Right lobe of liver (tissue), 6 donors: ENCODE measurements around the gene SGPP2. TPM values are rescaled to one million over a fixed set of nuclear protein-coding genes. Genes with fewer than 3 reads are reported as not detected.

Source experiments
- ATAC-seq, 4 donors: fragments of 200-7000 bp; cut with Tn5 transposase; one replicate each; pipeline ENCODE4 v1.9.1; 2020; ENCODE audit warnings: mild to moderate bottlenecking in 4 of 4, moderate library complexity in 4 of 4
- DNase-seq, 3 donors: peaks; one replicate each; pipeline ENCODE4 v3.0.0-alpha.2; 2020
- H3K27ac ChIP-seq, 3 donors: fragments of 200-600 bp; one replicate each; pipeline ENCODE4 v1.8.0; 2022
- H3K27me3 ChIP-seq, 2 donors: fragments of 200-600 bp; one replicate each; pipeline ENCODE4 v1.8.0; 2022
- H3K36me3 ChIP-seq, 4 donors: fragments of 200-600 bp; sonication (generic) in 1 of 4; one replicate each; pipeline versions ENCODE4 v1.5.1 to v1.8.0; 2017 to 2022; ENCODE audit warnings: control low read depth in 1 of 4
- H3K4me1 ChIP-seq, 4 donors: fragments of 200-600 bp; sonication (generic) in 1 of 4; one replicate each; pipeline versions ENCODE4 v1.5.1 to v1.8.0; 2017 to 2022; ENCODE audit warnings: control low read depth in 1 of 4
- H3K4me3 ChIP-seq, 3 donors: fragments of 200-600 bp; one replicate each; pipeline ENCODE4 v1.8.0; 2022
- H3K9me3 ChIP-seq, 4 donors: fragments of 200-600 bp; sonication (generic) in 1 of 4; one replicate each; pipeline versions ENCODE4 v1.5.1 to v1.8.0; 2017 to 2022; ENCODE audit warnings: control low read depth in 1 of 4
- CTCF ChIP-seq, 4 donors: fragments of 200-600 bp in 3 of 4; fragments of 450-650 bp in 1 of 4; IDR thresholded peaks; one replicate each; pipeline versions ENCODE4 v1.5.1 to v1.8.0; 2016 to 2022; ENCODE audit warnings: antibody characterized with exemption in 4 of 4, mild to moderate bottlenecking in 2 of 4
- POLR2A ChIP-seq: fragments of 450-650 bp; IDR thresholded peaks from one replicate; pipeline ENCODE4 v1.6.1; 2017; ENCODE audit warnings: antibody characterized with exemption, mild to moderate bottlenecking
- WGBS: methylation state at CpG from one replicate; pipeline ENCODE4 v1.1.6; 2018; ENCODE audit warnings: low coverage, low lambda C conversion rate; ENCODE audit not compliant: insufficient coverage; ENCODE audit errors: missing lambda C conversion rate; 5-methylcytosine and 5-hydroxymethylcytosine counted together
- intact Hi-C, 2 donors: fragments of 100-400 bp; cut with DNase I; formaldehyde crosslinking; loops; one replicate each; pipeline versions ENCODE4 v1.11.2 to v1.14.1; 2022
- total RNA-seq, 6 experiments: library from RNA; depleted of rRNA in 2 of 6; stranded (reverse); fragments of >200 nt in 2 of 6; fragmentation: NEBNext Ultra II Directional in 3 of 6; extraction: Animal tissue kit (Norgen Biotek cat#: 25700) in 3 of 6; gene quantifications; one replicate each; pipeline versions ENCODE4 v1.1.0 to v1.2.4, GENCODE V29; 2016 to 2023
- donor health status: DM: no; HTN: yes; CAD: no.
- donor health status: DM: no; HTN: no; CAD: no.
- donor health status: DM: no; HTN: no; CAD: no.
- donor health status: DM: no; HTN: yes; CAD: no.
- donor health status: DM: no; HTN: yes; CAD: no.

Gene SGPP2
- total RNA-seq, 6 experiments from 2014 or later: 0.14 to 0.25 (median 0.18) TPM

DNA sequence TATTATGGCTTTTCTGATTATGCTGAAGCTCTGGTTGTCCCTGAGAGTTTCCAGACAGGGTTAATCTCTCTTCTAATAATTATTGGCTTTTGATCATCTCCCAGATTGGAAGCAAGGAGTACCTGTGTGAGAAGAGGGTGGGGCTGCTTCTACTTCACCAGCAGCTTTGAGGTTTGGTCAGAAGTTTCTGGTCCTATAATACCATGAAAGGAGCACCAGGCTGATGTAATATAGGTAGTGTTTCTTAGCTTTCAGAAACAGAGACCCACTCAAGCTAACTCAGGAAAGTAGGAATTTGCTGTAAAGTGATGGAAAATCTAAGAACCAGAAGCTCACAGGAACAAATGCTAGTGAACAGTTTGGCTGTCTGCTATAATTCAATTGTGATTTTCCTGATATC lies 57.6 kb downstream of the SGPP2 start:
- H3K9me3 ChIP-seq: no peaks in the 10 kb centered on the region
- H3K27ac ChIP-seq: no peak overlapping the region
- H3K4me1 ChIP-seq: no peaks in the 10 kb centered on the region
- DNase-seq (no peak), ATAC-seq (no peak)
- TF ChIP-seq CTCF (IDR thresholded peaks at IDR 0.05) (no peak), POLR2A (no peak)
- intact Hi-C loops: no loop called here
- no peak overlapping the region for H3K4me3 ChIP-seq
- H3K36me3 ChIP-seq: no peaks in the 10 kb centered on the region
- H3K27me3 ChIP-seq: no peaks in the 10 kb centered on the region

DNA sequence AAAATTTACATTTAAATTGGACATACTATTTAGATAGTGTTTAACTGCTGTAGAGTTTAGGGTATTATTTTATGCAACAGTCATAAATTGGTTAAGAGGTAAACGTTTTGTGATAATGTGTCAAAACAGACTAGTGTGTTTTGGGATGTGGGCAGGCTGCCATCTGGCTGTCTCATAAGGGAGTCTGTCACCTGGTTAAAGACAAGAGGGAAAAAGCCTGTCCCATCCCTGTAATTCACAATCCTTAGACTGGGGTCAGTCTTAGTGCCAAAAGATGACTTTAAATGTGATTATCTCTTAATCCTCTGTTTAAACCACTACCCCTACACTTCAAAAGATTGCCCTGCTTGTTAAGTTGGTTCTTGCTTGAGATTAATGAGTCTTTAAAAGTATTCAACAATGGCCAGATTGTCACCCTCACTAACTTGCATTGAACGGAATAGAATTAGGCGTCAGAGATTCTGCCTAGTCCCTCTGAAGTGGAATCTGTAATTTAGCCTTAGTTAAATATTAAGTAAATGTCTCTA lies 59.2 kb downstream of the SGPP2 start:
- 27% methylated on average over 3 of the region's 3 CpGs for WGBS
- TF ChIP-seq POLR2A (no peak), CTCF (IDR thresholded peaks at IDR 0.05) (no peak)

DNA sequence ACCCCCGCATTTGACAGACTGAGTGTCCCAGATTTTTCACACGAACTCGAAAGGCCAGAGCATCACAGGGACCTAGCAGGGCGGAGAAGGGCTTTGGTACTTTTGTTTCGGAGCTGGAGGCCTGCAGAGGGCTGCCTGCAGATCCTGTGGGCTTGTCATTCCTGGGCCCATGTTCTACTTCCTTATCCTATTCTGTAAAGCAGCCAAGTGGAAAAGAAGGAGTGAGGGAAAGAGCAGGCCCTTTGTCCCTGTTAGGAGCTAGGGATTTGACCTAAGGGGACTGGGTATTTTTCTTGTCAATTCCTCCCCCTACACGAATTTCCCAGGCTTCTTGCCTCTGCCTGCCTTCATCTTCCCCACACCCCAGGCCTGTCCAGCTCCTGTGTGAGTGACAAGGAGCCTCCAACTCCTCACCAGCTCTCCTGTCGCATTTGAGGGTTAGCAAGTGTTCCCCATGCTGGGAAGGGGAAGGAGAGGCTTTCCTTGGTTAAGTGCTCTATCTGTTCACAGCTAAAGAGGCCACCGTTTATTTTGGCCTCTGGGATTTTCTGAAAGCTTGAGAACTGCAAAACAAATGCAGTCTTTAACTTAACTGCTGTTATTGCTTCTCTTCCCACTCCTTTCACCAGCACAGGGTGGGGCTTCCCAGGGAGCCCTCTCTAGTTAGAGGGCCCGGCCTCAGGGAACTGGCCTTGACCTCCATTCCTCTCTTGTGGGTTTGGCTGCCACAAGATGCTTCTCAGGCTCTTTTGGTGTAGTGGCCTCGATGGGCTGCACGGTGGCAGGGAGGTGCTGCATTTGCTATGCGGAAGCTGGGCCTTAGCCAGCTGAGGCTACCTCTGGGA lies 61.2 kb downstream of the SGPP2 start:
- ATAC-seq: no peak
- Histone ChIP-seq H3K4me1 (no peaks in the 10 kb centered on the region), H3K27ac (no peak overlapping the region), H3K9me3 (no peaks in the 10 kb centered on the region), H3K27me3 (no peaks in the 10 kb centered on the region), H3K4me3 (no peak overlapping the region), H3K36me3 (no peaks in the 10 kb centered on the region)
- WGBS: 64% methylated on average over 3 of the region's 12 CpGs
- no peak for TF ChIP-seq CTCF (IDR thresholded peaks at IDR 0.05)
- no peak for TF ChIP-seq POLR2A
- no peak for DNase-seq
- intact Hi-C loops: no loop called here

More for the DNA sequence above, 59.2 kb downstream of the SGPP2 start:
- H3K4me1 ChIP-seq: no peaks in the 10 kb centered on the region
- no peak overlapping the region for H3K4me3 ChIP-seq
- ATAC-seq (no peak), DNase-seq (no peak)
- no peak overlapping the region for H3K27ac ChIP-seq
- no peaks in the 10 kb centered on the region for H3K9me3 ChIP-seq
- no peaks in the 10 kb centered on the region for H3K27me3 ChIP-seq
- no peaks in the 10 kb centered on the region for H3K36me3 ChIP-seq
- intact Hi-C loops: no loop called here

GRCh38 chr2:222490131-222490530 lies 65.8 kb downstream of the SGPP2 start:
- no peak for DNase-seq
- intact Hi-C loops: no loop called here
- Histone ChIP-seq H3K36me3 (no peaks in the 10 kb centered on the region), H3K27ac (no peak overlapping the region), H3K9me3 (no peaks in the 10 kb centered on the region), H3K27me3 (no peaks in the 10 kb centered on the region), H3K4me1 (peaks cover 0 to 7% (median 2%) of the 10 kb centered on the region in 4 donors), H3K4me3 (no peak overlapping the region)
- TF ChIP-seq CTCF (IDR thresholded peaks at IDR 0.05) (no peak), POLR2A (no peak)
- no peak for ATAC-seq
